Activated T-helper 9 cell treated with anti-CD3 and anti-CD28 coated beads, Interleukin-2, amount 50 U/mL, for 16 hours (primary cell): Measurements from ENCODE around the gene WDR91.

Experiments used
- DNase-seq: peaks from one replicate; pipeline ENCODE4 v3.0.0-alpha.2; 2020; ENCODE audit warnings: low read depth

The WDR91 gene

DNA sequence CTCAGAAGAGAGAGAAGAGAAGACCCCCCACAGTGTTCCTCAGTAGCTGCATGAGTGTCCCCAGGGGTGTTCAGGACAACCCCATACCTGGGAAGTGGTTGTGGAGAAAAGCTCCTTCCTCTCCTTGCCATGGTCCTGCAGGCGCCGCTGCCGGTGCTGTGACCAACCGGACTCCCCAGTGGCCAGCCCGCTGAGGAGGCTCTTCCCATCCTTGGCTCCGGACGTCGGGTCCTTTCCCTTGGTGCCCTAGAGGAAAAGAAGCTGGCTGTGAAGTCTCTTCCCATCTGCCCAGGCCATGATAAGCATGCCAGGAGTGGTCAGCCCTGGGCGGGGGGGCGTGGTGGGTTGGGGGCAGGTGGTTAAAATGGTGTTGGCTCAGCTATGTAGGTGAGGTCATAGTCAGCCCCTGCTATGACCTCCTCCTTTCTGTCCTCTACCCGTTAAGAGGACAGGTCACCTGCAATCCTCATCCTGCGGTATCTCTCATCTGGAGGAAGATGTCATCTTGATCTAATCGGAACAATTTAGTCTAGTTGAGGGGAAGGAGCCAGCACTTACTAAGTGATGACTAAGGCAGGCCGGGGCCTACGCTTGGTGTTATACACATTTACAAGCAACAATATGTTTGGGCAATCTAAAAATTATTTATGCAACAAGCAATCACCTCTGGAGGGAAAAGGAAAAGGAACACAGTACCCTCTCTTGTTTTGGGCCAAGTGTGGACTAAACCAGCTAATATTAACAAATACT is 13.2 kb downstream of the WDR91 start:
- no peak for DNase-seq

DNA sequence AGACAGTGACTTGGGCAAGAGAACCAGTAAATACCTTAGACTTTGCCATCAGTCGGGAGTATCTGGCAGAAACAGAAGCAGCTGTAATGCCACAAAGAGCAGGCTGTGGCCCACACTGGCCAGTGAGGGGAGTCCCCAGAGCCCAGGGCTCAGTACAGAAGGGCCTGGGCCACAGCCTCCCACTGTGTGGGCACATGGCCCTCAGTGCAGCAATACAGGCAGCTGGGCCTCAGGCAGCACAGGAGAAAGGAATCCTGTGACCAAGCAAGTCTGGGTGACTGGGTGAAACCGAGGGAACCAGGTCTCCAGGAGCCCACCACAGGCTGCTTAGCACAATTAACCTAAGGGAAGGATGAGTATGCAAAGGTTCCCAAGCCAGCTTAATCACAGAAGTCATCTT is 14.0 kb downstream of the WDR91 start:
- DNase-seq: no peak

- DNase-seq: no peak
These were observed 15.2 kb downstream of the WDR91 start for GRCh38 chr7:135195968-135196629.

GRCh38 chr7:135195156-135195555 is 16.2 kb downstream of the WDR91 start:
- no peak for DNase-seq

DNA sequence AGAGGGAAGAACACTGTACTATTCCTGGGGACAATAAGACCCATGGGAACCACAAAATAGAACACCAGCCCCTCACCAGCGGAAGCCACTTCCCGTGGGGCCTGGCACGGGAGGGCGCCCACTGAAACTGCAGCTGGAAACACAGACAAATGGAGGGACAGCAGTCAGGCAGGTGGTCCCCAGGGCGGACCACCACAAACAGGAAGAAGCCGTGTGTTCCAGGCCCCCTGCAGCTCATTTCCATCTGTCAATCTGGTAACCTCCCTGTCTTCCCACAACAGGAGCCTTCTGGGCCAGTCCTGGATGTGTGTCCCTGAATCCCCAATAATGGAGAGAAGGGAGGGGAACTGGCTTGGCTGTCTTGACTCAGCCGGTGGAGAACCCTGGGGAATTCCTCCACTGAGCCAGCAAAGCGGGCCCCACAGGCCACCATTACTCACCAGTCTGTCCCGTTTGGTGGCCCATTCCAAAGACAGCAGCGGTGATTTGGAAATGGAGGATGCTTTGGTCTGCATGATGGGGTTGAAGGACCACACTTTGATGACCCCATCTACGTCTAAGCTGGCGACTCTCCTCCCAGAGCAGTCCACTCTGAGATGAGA is 16.7 kb downstream of the WDR91 start:
- DNase-seq: no peak

- DNase-seq: no peak
These were observed 17.7 kb downstream of the WDR91 start for GRCh38 chr7:135193615-135194081.

DNA sequence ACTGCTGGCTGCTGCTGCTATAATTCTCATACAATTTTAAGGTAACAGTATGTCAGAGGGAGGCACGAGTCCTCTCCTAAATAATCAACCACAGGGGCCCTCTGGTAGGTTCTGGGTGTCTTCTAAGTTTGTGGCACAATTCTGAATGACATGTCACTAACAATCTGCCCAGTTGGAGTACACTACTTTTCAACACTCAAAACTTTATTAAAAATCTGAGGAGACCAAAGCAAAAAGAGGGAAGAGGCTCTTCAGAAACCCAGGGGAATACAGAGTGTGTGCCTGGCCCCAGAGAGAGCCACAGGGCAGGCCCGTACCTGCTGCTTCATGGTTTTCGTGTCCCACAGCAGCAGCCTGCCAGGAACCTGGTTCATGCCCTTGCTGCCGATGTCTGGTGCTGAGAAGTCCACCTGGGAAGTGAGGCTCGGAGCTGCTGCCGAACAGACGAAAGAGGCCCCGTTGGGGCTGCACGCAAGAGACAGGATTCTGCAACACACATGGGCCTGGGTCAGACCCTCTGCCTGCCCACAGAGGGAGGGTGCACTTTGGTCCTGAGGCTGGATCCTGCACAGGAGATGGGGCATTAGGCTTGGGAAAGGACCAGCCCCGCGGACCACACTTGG is 18.3 kb downstream of the WDR91 start:
- DNase-seq: no peak

GRCh38 chr7:135190703-135191102 is 20.6 kb downstream of the WDR91 start:
- DNase-seq: no peak

- no peak for DNase-seq
These were observed 21.4 kb downstream of the WDR91 start for GRCh38 chr7:135189961-135190360.

GRCh38 chr7:135189221-135189662 is 22.1 kb downstream of the WDR91 start:
- DNase-seq: no peak

- no peak for DNase-seq
These were observed 22.9 kb downstream of the WDR91 start for GRCh38 chr7:135188298-135188984.

GRCh38 chr7:135186841-135187253 is 24.5 kb downstream of the WDR91 start:
- DNase-seq: no peak

- no peak for DNase-seq
These were observed 25.1 kb downstream of the WDR91 start for GRCh38 chr7:135186261-135186540.

- no peak for DNase-seq
These were observed 25.7 kb downstream of the WDR91 start for GRCh38 chr7:135185471-135186260.

DNA sequence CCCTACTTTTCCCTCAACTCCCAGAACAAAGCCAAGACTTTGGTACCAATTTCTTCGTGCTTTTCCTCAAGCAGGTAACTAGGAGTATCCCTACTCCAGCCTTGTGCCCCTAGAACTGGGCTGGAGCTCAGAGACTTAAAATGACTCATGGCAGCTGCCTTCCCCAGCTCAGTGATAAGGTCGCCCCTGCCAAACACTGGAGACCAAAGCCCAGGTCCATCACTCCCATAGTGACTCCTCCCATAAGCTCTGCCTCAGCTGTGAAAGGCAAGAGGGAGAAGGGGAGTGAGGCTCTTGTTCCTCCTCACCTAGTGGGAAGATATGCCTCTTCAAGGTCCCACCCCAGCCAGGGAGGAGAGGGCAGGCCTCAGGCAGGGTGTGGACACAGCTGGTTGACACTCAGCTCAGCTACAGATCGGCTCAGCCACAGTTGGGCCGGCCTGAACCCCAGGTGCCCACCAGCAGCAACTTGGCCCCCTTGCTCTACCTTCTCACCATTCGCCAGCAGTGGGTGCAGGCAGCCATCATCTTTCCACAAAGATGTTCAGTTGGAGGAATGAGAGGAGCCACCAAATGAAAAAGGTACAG is 27.0 kb downstream of the WDR91 start:
- no peak for DNase-seq

DNA sequence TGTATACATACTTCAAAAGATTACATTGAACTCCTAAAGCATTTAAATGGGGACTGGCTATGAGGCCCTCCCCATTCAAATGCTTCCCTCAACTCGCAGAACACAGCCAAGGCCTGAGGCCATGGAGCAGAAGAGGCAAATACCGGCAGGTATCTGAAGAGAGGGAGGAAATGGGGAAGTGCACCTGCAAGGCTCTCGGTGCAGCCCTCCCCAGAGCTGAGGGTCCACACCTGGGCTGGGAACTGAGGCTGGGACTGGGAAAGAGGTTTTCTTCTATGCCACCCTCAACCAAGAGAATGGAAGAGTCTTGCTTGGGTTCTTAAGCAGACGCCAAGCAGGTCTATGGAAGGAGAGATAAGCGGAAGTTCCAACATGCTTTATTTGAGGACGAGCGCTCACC is 27.8 kb downstream of the WDR91 start:
- DNase-seq: no peak

GRCh38 chr7:135181929-135182678 is 29.2 kb downstream of the WDR91 start:
- DNase-seq: no peak

GRCh38 chr7:135181261-135181928 is 29.9 kb downstream of the WDR91 start:
- no peak for DNase-seq

- DNase-seq: no peak
These were observed 31.2 kb downstream of the WDR91 start for GRCh38 chr7:135180122-135180521.
